GM12892 (cell line): ENCODE measurements around the gene MSH4.
"Not testable (repeated sequence)": the region's sequence is repeated elsewhere in the genome, so short reads cannot be mapped to it uniquely, and the experiment has no call there.

Experiments used
- DNase-seq: peaks from one replicate; pipeline ENCODE4 v3.0.0; 2011; ENCODE audit not compliant: insufficient read length
- FAIRE-seq: peaks from 2 replicates; lab custom pipeline; 2011; peaks lifted over from hg19 to GRCh38; lab: Jason Lieb, UNC
- POLR2A ChIP-seq: IDR thresholded peaks from 2 replicates; pipeline ENCODE4 v1.6.1; 2011; ENCODE audit warnings: low read depth, low read length, control low read depth
- POLR2AphosphoS5 ChIP-seq: IDR thresholded peaks from 2 replicates; pipeline ENCODE4 v1.6.1; 2011; ENCODE audit warnings: low read depth, low read length, control low read depth
- TAF1 ChIP-seq: IDR thresholded peaks from 2 replicates; pipeline ENCODE4 v1.6.1; 2011; ENCODE audit warnings: low read depth, mild to moderate bottlenecking, control low read depth, low read length, borderline replicate concordance

The MSH4 gene

DNA sequence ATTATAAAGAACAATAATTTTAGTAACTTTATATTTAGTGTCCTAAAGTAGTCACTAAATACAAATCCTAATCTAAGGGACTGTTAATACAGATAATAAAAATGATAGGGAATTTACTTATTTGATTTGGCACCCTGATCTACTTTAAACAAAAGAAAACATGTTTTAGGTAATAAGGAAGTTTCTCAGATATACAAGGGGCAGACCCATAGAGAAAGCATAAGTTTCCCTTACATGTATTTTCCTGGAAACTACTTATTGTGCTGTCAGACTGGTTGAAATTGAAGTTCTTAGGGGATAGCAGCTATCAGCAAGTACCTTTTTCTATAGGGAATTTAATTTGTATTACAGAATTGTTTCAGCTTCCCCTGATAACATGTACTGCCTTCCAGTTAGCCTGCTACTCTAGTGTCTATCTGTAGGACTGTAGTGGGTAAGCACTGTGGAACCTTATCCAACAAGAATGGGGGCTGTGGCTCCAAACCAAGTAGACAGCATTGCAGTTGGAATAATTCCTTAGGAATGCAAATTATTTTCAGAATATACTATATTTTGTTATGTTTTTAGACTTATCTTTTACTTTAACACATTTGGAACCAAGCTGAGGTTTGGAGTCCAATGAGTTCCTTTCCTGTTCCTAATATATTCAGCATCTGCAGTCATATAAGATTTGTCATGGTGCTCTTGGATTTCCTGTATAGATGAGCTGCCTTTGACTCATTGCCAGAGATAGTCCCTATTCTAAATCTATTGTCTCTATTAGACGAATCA is 14.7 kb downstream of the MSH4 start:
- DNase-seq (no peak), FAIRE-seq (no peak)
- no peak for TF ChIP-seq TAF1
- no peak for TF ChIP-seq POLR2A
- TF ChIP-seq POLR2AphosphoS5: no peak

- no peak for FAIRE-seq
- TF ChIP-seq POLR2AphosphoS5 (no peak), POLR2A (no peak), TAF1 (no peak)
- DNase-seq: no peak
These were observed 15.4 kb downstream of the MSH4 start for GRCh38 chr1:75812065-75812464.

- DNase-seq, FAIRE-seq: not testable (repeated sequence)
These were observed 26.9 kb downstream of the MSH4 start for GRCh38 chr1:75823596-75823995.

DNA sequence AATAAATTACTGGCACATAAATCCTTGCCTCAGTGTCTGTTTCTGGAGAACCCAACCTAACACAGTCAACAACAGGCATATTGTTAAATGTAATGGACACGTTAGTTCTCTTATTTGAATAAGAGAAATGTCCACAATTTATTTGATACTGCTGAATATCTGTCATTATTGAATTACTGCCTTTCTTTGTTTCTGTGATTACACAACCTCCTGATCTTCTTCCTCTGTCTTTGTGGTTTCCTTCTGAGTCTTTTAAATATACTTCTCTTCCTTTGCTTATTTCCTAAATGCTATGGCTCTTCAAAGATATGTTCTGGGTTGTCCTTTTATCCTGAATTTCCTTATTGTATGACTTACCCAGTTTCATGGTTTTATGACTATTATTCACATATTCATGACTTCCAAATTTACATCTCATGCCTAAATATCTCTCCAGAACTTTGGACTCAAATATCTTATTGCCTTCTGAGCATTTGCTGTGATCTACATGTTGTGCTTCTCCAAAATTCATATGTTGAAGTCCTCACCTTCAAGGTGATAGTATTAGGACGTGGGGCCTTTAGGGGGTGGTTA is 39.9 kb downstream of the MSH4 start:
- TF ChIP-seq TAF1 (no peak), POLR2AphosphoS5 (no peak), POLR2A (no peak)
- FAIRE-seq: no peak
- no peak for DNase-seq

DNA sequence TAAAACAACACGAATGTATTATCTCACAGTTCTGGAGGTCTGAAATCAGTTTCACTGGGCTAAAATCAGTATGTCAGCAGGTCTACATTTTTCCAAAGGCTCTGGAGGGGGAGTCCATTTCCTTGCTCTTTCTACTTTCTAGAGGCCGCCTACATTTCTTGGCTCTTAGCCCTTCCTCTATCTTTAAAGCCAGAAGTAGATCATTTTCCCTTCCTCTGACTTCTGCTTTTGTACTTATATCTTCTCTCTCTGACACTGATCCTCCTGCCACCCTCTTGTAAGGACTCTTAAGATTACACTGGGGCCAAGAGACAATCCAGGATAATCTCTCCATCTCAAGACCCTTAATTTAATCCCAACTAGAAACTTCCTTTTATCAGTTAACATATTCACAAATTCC is 41.4 kb downstream of the MSH4 start:
- no peak for DNase-seq
- FAIRE-seq: no peak
- no peak for TF ChIP-seq POLR2AphosphoS5
- TF ChIP-seq TAF1: no peak
- TF ChIP-seq POLR2A: no peak

- TF ChIP-seq TAF1 (no peak), POLR2AphosphoS5 (no peak), POLR2A (no peak)
- no peak for FAIRE-seq
These were observed 44.7 kb downstream of the MSH4 start for GRCh38 chr1:75841421-75841820.

DNA sequence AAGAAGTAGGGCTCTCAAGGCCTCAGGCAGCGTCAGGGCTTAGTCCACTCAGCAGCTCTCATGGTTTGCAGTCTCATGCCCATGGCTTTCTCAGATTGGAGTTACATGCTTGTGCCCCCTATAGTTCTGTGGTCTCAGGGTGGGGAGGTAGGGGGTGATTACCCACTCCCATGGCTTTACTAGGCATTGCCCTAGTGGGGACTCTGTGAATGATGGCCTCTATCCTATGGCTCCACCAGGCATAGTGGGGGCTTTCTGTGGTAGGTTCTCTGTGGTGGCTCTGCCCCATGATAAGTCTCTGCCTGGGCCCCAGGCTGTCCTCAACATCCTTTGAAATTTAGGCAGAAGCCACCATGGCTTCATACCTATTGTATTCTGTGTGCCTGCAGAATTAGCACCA is 48.9 kb downstream of the MSH4 start:
- no peak for DNase-seq
- TF ChIP-seq POLR2A (no peak), TAF1 (no peak), POLR2AphosphoS5 (no peak)
- no peak for FAIRE-seq

More at GRCh38 chr1:75841421-75841820, 44.7 kb downstream of the MSH4 start:
- DNase-seq: no peak

DNA sequence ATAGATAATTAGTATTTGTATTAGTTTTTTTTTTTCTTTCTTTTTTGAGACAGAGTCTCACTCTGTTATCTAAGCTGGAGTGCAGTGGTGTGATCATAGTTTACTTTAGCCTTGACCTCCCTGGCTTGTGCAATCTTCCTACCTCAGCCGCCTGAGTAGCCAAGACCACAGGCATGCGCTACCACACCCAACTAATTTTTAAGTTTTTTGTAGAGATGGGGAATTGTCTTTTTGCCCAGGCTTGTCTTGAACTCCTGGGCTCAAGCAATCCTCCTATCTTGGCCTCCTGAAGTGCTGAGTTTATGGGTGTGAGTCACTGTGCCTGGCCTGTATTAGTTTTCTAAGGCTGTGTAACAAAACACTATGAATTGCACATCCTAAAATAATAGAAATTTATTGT is 58.3 kb downstream of the MSH4 start:
- DNase-seq (no peak), FAIRE-seq (no peak)
- no peak for TF ChIP-seq TAF1
- TF ChIP-seq POLR2AphosphoS5: no peak
- no peak for TF ChIP-seq POLR2A

GRCh38 chr1:75855734-75856133 is 59.1 kb downstream of the MSH4 start:
- no peak for DNase-seq
- no peak for TF ChIP-seq POLR2AphosphoS5
- TF ChIP-seq POLR2A: no peak
- TF ChIP-seq TAF1: no peak
- no peak for FAIRE-seq

DNA sequence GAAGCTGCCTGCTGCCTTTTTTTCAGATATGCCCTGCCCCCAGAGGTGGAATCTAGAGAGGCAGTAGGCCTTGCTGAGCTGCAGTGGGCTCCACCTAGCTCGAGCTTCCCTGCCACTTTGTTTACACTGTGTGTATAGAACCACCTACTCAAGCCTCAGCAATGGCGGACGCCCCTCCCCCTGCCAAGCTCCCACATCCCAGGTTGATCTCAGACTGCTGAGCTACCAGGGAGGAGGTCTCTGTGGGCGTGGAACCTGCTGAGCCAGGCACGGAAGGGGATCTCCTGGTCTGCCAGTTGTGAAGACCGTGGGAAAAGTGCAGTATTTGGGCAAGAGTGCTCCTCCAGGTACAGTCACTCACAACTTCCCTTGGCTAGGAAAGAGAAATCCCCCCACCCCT is 65.1 kb downstream of the MSH4 start:
- DNase-seq: no peak
- TF ChIP-seq POLR2A: no peak
- no peak for TF ChIP-seq TAF1
- no peak for TF ChIP-seq POLR2AphosphoS5
- no peak for FAIRE-seq

- DNase-seq (no peak), FAIRE-seq (no peak)
- no peak for TF ChIP-seq POLR2AphosphoS5
- TF ChIP-seq POLR2A: no peak
- TF ChIP-seq TAF1: no peak
These were observed 74.3 kb downstream of the MSH4 start for GRCh38 chr1:75870951-75871350.

DNA sequence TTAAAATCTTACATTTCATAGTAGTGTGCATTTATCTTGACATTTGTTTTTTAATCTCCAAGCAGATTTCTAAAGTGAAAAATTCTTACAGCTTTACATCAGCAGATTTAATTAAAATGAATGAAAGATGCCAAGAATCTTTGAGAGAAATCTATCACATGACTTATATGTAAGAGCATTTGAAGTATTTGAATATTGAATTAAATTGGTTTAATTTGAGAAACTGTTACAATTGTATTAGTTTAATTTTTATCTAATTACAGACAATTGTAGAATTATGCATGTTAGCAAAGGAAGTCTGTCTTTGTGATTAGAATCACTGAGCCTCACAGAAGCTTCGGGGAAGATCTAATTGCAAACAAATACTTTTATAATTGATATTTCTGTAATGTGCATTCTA is 83.3 kb downstream of the MSH4 start:
- no peak for FAIRE-seq
- DNase-seq: no peak
- TF ChIP-seq TAF1 (no peak), POLR2AphosphoS5 (no peak), POLR2A (no peak)

DNA sequence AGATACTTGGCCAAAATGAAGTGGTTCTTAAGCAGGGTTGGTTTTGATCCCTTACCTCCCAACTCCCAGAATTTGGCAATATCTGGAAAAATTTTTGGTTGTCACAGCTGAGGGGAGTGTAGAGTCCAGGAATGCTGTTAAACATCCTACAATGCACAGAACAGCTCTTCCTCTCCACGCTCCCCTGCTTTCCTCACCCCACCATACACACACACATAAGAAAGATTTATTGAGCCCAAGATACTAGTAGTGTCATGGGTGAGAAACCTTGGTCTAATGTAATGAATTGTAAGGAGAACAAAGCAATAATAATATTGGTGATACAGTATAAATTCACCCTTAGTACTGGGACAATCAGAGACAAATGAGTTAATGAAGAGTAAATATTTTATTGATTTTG is 87.8 kb downstream of the MSH4 start:
- no peak for DNase-seq
- no peak for TF ChIP-seq TAF1
- TF ChIP-seq POLR2A: no peak
- TF ChIP-seq POLR2AphosphoS5: no peak

More for the DNA sequence above, 87.8 kb downstream of the MSH4 start:
- FAIRE-seq: no peak
